Right lobe of liver (tissue), 4 donors: Measurements from ENCODE around the gene LMBRD2.

ENCODE experiments used
- CTCF ChIP-seq, 4 donors: fragments of 200-600 bp in 3 of 4; fragments of 450-650 bp in 1 of 4; IDR thresholded peaks; one replicate each; pipeline versions ENCODE4 v1.5.1 to v1.8.0; 2016 to 2022; ENCODE audit warnings: antibody characterized with exemption in 4 of 4, mild to moderate bottlenecking in 2 of 4
- POLR2A ChIP-seq: fragments of 450-650 bp; IDR thresholded peaks from one replicate; pipeline ENCODE4 v1.6.1; 2017; ENCODE audit warnings: antibody characterized with exemption, mild to moderate bottlenecking
- donor health status: DM: no; HTN: no; CAD: no.
- donor health status: DM: no; HTN: no; CAD: no.
- donor health status: DM: no; HTN: yes; CAD: no.

GRCh38 chr5:36174119-36174518 lies 22.4 kb upstream of the LMBRD2 start:
- TF ChIP-seq CTCF (IDR thresholded peaks at IDR 0.05): no peak
- TF ChIP-seq POLR2A: no peak
